EL (cell line): ENCODE measurements around the gene HLA-DOA.

ENCODE experiments used
- DNase-seq: peaks from one replicate; pipeline ENCODE4 v3.0.0-alpha.2; 2016

The HLA-DOA gene

DNA sequence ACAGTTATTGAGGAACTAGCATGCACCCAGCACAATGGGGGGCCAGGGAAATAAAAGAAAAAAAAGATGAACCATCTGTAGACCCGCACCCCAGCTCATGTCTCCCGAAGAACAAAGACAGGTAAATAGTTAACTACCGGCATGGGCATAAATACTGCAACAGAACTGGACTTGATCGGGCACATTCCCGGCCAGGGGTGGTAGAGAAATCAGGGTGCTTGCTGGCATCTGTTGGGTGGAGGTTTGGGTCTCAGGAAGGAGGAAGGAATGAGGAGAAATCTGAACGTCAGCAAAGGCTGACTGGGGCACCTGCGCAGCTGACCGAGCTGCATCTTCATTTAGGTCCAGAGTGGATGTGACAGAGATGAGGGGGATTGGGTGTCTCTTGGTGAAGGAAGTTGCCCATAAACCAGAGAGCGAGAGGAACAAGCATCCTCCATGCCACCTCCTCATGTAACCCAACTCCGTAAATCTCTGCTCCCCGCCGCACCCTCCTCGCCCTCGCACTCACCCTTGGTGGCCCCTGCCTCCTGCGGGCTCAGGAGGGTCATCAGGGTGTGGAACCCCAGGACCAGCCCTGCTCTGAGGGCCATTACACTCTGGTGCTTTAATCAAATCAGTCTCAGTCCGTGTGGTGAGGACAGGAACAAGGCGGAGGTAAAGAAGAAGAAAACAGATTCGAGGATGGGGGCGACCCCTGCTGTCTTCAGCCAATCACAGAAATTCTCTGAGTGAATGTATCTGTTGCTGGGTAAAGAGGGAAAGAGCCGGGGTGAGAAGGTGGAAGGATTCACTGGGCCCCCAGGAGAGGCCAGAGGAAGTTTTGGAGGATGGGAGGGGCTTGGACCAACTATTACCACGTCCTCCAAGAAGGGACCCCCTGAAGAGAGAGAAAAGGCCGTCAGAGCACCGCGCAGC, at the start of gene HLA-DOA:
HLA-DOA (minus strand) TSS at position 648 of the 918 bp plus-strand sequence.
- peak; percentile 16 for DNase-seq

DNA sequence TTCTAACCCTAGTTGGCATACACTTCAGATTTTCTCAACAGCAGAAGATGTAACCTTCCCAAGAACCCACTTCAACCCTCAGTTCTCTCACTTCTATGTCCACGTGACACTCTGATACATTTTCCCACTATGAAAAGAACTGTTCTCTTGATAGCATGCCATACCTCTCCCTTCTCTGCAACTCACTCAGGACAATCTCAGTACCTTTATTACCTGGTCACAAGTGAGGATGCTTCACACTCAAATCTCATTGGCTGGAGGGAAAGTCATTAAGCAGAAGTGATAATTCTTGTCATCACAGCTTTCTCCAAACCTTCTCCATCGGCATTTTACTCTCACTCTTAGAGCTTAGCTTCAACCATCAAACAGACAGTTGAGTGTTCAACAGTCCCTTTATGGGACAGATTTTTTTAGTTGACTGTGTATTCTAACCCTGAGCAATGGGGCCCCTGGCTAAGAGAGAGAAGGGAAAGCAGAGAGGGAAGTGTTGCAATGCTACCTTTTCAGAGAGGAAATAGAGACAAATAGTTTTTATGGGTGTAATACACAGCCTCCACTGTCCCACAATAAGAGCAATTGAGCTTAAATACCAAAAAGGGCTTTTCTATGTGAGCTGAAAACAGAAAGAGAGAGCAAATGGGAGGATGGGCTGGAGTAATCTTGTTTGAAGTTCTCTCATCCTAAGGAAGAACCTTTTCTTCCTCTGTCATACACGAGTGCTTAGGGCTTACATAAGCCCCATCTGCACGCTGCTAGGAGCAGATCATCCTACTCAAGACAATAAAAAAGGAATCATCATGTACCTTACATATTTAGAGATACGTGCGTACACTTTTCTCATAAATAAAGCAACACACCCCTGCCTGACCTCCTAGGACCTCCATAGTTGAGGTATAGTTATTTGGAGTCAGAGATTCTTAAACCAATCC, 48.1 kb upstream of the HLA-DOA start:
- DNase-seq: no peak

GRCh38 chr6:33053230-33053629, 43.8 kb upstream of the HLA-DOA start:
- DNase-seq: no peak

- DNase-seq: no peak
Measured at GRCh38 chr6:33052627-33053026, 43.2 kb upstream of the HLA-DOA start.

GRCh38 chr6:33050014-33050810, 40.8 kb upstream of the HLA-DOA start:
- DNase-seq: no peak

- DNase-seq: no peak
Measured at GRCh38 chr6:33049323-33050013, 40.1 kb upstream of the HLA-DOA start.

- no peak for DNase-seq
Measured at GRCh38 chr6:33040157-33040556, 30.8 kb upstream of the HLA-DOA start.

DNA sequence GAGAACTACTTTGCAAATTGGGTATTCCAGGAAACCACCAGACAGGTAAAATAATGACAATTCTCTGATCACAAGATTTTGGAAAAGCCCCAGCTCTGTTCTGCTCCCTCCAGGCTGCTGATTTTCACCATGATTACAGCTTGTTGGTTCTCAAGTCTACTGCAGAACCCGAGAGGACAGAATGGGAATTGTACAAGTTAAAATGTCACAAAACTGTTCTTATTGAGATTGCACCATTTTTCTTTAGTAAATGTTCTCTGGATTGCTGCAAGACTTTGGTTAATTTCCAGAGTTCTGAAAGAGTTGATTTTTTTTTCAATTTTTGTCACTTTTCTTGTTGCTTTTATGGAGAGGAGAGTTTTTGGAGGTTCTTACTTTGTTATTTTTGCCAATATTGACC, 27.1 kb upstream of the HLA-DOA start:
- DNase-seq: no peak

- no peak for DNase-seq
Measured at GRCh38 chr6:33034554-33034953, 25.2 kb upstream of the HLA-DOA start.

- DNase-seq: no peak
Measured at GRCh38 chr6:33030245-33030644, 20.9 kb upstream of the HLA-DOA start.

GRCh38 chr6:33029328-33030184, 20.2 kb upstream of the HLA-DOA start:
- no peak for DNase-seq

- no peak for DNase-seq
Measured at GRCh38 chr6:33028220-33028849, 18.9 kb upstream of the HLA-DOA start.

- no peak for DNase-seq
Measured at GRCh38 chr6:33024521-33024920, 15.1 kb upstream of the HLA-DOA start.

DNA sequence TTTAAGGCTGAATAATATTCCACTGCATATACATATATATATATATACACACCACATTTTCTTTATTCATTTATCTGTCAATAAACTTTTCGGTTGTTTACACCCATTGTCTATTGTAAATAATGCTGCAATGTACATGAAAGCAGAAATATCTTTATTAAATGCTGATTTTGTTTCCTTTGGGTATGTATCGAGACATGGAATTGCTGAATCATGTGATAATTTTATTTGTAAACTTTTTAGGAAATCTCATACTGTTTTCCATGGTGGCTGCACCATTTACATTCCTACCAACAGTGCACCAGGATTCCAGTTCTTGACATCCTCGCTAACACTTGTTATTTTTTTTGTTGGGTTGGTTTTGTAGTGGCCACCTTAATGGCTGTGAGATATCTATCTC, 14.1 kb upstream of the HLA-DOA start:
- DNase-seq: no peak

DNA sequence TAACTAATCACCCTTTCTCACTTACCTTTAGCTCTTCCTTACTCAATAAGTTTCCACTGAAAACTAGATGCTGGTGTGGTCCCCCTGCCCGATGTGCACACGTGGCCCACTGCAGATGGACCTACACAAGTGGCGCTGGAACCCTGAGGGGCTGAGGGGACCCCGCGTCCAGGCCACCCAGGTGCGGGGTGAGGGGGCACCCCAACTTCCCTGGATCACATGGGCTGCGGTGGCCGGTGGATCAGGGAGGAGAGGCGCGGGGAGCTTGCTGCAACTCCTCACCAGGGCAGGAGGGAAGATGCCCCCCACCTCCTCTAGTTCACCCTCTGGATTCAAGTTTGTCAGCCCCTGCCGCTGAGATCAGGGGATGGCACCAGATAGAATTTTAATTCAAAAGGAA, 12.5 kb upstream of the HLA-DOA start:
- DNase-seq: no peak

DNA sequence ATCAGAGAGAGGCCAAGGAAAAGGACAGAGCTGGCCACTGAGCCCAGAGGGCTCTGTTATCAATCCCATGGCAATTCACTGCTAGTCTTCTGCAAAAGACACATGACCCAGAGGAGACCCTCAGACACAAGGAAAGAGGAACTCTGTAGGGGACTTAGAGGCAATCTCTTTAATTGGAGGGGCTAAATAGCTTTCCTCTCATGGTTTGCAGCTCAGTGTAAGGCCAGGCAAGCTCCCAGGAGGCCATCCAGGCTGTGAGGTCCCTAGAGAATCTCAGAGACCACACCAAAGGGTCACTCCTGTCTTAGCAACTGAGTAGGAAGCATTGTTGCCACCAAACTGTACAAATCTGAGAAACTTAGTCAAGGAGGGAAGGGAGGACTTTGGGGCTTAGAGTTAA, 10.0 kb upstream of the HLA-DOA start:
- DNase-seq: no peak

DNA sequence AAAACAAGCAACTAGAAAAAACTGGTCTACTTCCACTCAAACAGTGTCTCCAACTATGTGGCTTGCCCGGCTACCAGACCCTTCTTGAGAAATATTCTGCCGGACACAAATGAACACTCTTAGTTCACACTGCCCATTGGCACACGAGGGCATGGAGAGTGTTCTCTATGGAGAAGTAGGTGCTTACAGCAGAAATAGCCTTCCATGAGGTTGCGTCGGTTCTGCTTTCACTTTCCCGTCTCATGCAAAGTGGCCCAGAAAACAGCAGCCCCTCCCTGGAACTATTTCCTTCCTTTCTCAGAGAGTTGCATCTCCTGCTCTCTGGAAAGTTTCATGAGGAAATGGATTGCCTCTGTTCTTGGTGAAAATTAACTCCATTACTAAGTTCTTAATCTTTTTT, 9.5 kb upstream of the HLA-DOA start:
- DNase-seq: peak; percentile 39

DNA sequence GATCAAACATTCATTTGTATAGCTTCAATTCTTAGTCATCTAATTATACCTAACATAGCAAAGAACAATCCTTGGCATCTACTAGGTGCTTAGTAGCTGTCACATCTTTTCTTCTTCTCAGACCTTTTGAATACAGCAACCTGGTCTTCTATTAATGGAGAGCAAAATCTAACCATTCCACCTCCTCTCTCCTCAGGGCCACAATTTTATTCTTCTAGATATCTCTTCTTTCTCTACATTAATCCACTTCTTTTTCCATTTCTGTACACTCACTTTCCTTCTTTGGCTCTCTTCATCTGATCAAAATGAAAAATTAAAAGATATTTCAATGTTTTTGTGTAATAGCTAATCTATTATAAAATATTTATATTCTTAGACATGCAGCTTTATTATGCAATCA, 9.0 kb upstream of the HLA-DOA start:
- no peak for DNase-seq

- DNase-seq: no peak
Measured at GRCh38 chr6:33017694-33018353, 8.4 kb upstream of the HLA-DOA start.

GRCh38 chr6:33017018-33017417, 7.6 kb upstream of the HLA-DOA start:
- DNase-seq: no peak
